ENCODE results near the gene MLEC.

Gene MLEC

GRCh38 chr12:120693848-120694247, 6.9 kb downstream of the MLEC start:
- FAIRE-seq: no peak

GRCh38 chr12:120696626-120697025, 9.7 kb downstream of the MLEC start:
- FAIRE-seq: no peak

- no peak for FAIRE-seq
These were observed 10.4 kb downstream of the MLEC start for GRCh38 chr12:120697344-120697743.

GRCh38 chr12:120698665-120699064, 11.7 kb downstream of the MLEC start:
- FAIRE-seq: no peak

GRCh38 chr12:120699553-120699952, 12.6 kb downstream of the MLEC start:
- FAIRE-seq: no peak

- FAIRE-seq: no peak
These were observed 13.9 kb downstream of the MLEC start for GRCh38 chr12:120700886-120701285.

GRCh38 chr12:120702637-120703036, 15.7 kb downstream of the MLEC start:
- no peak for FAIRE-seq

- no peak for FAIRE-seq
These were observed 16.5 kb downstream of the MLEC start for GRCh38 chr12:120703311-120703942.

- no peak for FAIRE-seq
These were observed 18.7 kb downstream of the MLEC start for GRCh38 chr12:120705618-120706017.

GRCh38 chr12:120706029-120706428, 19.1 kb downstream of the MLEC start:
- FAIRE-seq: no peak

GRCh38 chr12:120708651-120709050, 21.7 kb downstream of the MLEC start:
- FAIRE-seq: no peak

GRCh38 chr12:120710031-120710804, 23.3 kb downstream of the MLEC start, which contains the start of gene UNC119B:
Gene UNC119B, plus strand, starts transcription at chr12:120710458. Its CDS starts 17 bp downstream, at chr12:120710475.
- FAIRE-seq: no peak

- no peak for FAIRE-seq
These were observed 23.9 kb downstream of the MLEC start for GRCh38 chr12:120710805-120711296.

GRCh38 chr12:120711411-120711810, 24.5 kb downstream of the MLEC start:
- no peak for FAIRE-seq

- FAIRE-seq: no peak
These were observed 25.7 kb downstream of the MLEC start for GRCh38 chr12:120712610-120713009.

- FAIRE-seq: peak; percentile 83
These were observed 27.0 kb downstream of the MLEC start for GRCh38 chr12:120713861-120714482.

- FAIRE-seq: no peak
These were observed 31.1 kb downstream of the MLEC start for GRCh38 chr12:120718055-120718454.

- FAIRE-seq: no peak
These were observed 32.1 kb downstream of the MLEC start for GRCh38 chr12:120719072-120719471.

GRCh38 chr12:120719496-120720233, 32.7 kb downstream of the MLEC start:
- no peak for FAIRE-seq

- no peak for FAIRE-seq
These were observed 33.5 kb downstream of the MLEC start for GRCh38 chr12:120720234-120720986.

- no peak for FAIRE-seq
These were observed 34.2 kb downstream of the MLEC start for GRCh38 chr12:120720987-120721801.

Data from A204.1 (cell line).